HG03103 (cell line): Measurements from ENCODE around the gene RPTOR.

Source experiments
- ATAC-seq: cut with Tn5 transposase; IDR thresholded peaks from one replicate; pipeline ENCODE4 v1.9.1; 2021; ENCODE audit warnings: low read depth; ENCODE audit not compliant: unreplicated experiment

RPTOR gene

GRCh38 chr17:80705988-80706387, 161.3 kb downstream of the RPTOR start:
- ATAC-seq = no peak

DNA sequence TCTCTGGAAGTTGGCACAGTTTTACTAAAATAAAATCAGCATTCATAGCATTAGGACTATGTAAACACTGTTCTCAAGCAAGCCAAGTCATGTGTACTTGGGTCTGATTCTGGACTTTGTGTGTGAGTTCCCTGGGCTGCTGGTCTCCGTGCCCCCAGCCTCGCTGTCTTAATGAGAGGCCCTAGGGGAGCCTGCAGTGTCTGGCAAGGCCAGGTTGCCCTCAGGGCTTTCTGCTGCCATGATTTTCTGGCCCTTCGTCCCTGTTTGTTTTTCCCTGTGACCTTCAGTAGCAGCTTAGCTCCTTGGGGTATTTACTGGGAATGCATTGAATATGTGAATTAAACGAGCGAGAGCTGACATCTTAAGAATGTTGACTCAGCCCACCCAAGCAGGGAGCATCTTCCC, 161.8 kb downstream of the RPTOR start:
- ATAC-seq = no peak

- ATAC-seq = no peak
These were observed 163.8 kb downstream of the RPTOR start for GRCh38 chr17:80708480-80708879.

- ATAC-seq = no peak
These were observed 164.6 kb downstream of the RPTOR start for GRCh38 chr17:80709090-80709695.

- ATAC-seq = no peak
These were observed 166.2 kb downstream of the RPTOR start for GRCh38 chr17:80710714-80711302.

DNA sequence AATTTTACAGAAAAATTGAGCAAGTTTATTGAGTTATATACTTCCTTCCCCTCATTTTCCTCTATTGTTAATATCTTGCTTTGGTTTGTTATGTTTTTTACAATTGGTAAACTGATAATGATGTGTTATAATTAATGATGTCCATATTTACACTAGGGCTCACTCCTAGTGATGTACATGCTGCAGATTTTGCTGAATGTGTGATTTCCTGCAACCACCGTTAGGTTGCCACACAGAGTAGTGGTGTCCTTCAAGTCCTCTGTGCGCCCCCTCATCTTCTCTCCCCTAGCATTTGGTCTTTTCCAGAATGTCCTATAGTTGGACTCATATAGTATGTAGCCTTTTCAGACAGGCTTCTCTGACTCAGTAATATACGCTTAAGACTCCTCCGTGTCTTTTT, 167.5 kb downstream of the RPTOR start:
- ATAC-seq = no peak

DNA sequence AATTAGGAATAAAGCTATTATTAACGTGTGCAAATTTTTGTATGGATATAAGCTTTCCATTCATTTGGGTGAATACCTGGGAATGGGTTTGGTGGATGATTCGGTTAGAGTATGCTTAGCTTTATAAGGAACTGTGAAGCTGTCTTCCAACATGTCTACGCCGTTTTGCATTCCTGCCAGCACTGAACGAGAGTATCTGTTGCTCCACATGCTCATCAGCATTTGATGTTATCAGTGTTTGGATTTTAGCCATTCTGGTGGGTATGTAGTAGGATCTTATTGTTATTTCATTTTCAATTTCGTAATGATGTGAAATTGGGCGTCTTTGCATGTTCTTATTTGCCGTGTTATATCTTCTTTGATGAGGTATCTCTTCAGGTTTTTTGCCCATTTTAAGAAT, 168.0 kb downstream of the RPTOR start:
- no peak for ATAC-seq

DNA sequence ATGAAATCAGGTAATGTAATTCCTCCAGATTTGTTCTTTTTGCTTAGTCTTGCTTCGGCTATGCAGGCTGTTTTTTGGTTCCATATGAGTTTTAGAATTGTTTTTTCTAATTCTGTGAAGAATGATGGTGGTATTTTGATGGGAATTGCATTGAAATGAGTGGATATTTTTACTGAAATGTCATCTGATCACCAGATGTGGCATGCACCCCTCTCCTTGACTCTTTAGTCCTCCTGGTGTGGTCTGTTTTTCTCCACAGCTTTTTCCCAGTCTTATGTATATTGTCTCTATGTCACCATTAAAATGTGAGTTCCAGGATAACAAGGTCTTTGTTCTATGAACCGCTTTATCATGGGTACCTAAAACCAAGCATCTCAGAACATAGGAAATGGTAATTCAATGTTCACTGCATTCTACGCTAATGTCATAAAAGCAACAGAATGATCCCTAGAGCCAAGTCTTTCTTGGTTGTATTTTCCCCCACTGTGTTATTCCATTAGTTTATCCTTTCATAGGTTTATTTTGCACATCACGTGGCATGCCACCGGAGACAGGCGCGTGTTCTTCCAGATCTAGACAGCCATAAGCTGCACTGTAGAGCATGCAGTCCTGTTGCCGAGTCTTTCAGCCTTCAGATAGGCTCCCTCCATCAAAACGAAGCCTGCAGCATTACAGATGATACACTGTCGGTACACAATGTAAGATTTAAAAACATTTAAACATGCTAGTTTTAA, 172.5 kb downstream of the RPTOR start:
- no peak for ATAC-seq

DNA sequence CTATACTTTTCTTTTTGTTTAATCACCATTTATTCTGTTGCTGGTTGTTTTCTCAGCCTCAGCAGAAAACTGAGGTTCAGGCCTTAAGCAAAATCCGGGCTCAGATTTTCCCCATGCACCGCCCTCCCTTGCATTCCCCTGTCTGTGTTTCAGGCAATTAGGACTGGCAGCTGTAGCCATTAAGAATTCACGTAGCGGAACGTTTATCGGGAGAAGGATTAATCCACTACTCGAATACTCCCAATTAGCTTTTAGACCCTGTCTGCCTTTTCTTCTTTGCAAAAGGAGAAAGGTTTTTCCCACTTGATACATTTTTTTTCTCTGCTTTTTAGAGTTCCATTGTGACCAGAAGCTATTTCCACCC, 173.1 kb downstream of the RPTOR start:
- no peak for ATAC-seq

- ATAC-seq = no peak
These were observed 173.8 kb downstream of the RPTOR start for GRCh38 chr17:80718428-80718827.

GRCh38 chr17:80719449-80719848, 174.8 kb downstream of the RPTOR start:
- no peak for ATAC-seq

DNA sequence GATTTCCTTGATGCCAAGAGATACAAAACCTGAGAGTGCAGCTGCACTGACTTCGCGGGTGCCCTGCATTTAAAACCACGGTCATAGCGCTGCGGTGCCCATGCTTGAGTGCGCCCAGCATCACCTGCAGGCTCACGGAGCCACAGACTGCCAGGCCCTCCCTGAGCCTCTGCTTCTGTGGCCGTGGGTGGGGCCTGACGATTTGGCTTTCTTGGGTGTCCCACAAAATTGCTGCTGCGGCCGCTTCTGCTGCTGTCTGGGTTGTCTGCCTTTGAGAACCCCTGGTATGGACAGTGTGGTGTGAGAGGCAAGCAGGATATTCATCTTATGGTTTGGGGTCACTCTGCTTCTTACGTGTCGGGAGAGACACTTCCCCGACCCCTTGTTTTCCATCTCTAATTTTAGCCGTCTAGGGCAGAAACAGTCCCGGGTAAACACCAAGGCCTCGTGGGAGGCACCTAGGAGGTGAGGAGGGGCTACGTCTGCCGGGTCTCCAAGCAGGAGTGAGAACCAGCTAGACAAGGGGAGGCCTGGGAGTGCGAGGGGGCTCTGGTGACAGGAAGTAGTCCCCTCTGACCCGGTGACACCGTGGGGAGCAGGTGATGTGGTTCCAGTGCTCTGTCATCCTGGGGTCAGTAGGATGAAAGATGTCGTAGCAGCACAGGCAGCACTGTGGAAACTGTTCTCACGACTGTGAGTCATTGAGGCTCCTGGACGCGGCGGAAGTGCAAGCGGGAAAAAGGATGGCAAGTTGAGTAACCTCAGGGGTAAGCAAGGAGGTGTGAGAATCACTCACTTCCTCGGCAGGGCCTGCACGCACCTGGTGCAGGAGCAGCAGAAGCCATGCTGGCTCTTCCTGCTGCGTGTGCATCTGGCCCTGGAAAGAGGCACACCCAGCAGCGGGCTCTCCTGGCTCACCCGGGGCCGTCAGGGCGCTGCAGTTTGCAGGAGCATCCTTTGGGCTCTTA, 176.3 kb downstream of the RPTOR start:
- no peak for ATAC-seq

- no peak for ATAC-seq
These were observed 178.0 kb downstream of the RPTOR start for GRCh38 chr17:80722661-80723060.

DNA sequence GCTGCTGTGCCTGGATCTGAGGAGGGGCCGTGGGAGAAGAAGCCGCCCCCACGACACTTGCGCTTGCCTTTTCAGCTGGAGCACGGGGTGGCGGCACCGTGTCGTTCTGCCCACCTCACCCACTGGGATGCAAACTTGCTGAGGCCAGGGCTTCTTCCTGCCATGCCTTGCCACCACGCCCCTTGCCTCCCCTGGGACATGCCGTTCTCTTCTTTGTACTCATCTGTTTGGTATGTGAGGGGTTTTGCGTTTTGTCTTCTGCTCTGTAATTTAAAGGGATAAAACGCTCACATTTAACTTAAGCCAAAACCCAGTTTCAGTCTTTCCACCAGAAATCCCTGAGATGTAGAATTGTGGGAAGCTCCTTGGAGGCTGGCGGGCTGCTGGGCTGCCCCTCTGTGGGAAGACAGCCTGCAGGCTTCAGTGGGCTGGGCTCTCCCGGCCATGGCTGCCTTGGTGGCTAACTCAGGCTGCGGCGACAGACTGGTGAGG, 180.2 kb downstream of the RPTOR start:
- ATAC-seq = no peak

DNA sequence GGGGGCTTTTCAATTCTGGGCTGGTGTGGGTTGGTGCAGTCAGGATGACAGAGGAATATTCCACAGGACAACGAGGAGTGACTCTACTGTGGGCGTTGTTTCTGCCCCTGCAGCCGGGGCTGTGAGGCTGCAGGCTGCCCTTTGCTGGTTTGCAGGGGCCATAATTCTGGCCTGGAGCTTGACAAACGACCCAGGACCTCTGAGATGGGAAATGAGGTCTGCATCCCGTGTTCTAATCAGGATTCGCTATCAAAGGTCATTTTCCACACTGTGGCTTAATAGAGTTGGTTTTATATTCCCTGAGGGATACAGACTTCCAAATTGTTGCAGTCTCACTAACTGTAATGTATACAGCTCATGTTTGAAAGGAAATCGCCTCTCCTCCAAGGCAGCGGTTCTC, 180.9 kb downstream of the RPTOR start:
- no peak for ATAC-seq

DNA sequence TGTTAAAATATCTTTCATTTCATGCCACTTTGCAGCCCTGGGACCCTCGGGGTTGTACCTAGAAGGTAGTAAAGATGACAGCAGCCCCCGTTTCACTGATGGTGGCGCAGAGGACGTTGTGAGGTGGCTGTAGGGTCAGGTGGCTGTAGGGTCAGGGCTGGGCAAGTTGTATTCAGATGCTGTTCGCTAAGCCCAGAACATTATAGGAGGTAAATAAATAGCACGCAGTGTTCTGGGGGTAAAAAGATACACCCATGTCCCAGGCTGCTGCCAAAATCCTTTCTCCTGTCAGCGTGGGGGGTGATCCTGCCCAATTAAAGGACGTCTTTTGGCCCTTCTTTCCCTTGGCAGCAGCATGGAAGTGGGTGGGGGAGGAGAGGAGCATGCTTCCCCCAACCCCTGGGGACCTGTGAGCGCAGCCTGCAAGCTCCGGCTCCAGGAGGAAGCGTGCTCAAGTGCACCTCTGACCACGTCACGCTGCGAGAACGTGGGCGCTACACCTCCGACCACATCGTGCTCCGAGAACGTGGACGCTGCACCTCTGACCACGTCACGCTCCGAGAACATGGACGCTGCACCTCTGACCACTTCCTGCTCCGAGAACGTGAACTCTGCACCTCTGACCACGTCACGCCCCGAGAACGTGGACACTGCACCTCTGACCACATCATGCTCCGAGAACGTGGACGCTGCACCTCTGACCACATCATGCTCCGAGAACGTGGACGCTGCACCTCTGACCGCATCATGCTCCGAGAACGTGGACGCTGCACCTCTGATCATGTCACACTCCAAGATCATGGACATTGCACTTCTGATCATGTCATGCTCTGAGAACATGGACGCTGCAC, 182.1 kb downstream of the RPTOR start:
- ATAC-seq = no peak

DNA sequence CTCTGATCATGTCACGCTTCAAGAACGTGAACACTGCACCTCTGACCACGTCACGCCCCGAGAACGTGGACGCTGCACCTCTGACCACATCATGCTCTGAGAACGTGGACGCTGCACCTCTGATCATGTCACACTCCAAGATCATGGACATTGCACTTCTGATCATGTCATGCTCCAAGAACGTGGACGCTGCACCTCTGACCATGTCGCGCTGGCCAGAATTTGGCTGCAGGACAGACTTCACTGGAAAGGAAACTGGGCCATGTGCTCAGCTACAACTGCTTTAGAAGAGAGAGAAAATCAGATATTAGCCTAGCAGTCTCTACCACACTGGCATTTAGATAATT, 182.7 kb downstream of the RPTOR start:
- ATAC-seq = no peak

DNA sequence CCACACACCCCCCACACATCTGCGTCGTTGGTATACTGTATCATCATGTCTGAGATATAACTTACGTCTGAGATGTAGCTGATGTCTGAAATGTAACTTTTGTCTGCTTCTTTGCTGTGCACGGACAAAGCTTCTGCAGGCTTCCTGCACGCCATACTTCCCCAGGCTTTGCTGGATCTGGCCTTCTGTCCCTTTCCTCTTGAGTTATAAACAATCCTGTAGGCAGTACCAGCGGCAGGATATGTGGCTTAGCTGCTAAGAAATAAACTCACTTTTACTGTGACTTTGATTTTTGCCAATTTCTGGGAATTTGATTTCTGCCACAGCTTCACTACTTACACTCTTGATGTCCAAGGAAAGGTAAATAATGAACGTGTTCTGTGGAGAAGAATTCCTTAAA, 184.4 kb downstream of the RPTOR start:
- no peak for ATAC-seq

GRCh38 chr17:80729761-80730160, 185.1 kb downstream of the RPTOR start:
- ATAC-seq = no peak

DNA sequence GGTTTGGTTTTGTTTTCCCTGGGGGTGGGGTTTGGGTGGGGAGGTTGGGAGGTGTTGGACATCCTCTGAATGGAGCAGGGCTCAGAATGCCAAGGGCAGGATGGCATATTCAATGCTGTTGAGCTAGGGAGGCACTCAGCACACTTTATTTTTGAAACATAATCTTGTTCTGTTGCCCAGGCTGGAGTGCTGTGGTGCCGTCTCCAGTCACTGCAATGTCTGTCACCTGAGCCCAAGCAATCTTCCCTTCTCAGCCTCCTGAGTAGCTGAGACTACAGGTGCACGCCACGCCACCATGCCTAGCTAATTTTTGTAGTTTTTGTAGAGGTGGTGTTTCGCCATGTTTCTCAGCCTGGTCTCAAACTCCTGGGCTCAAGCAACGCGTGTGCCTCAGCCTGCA, 186.1 kb downstream of the RPTOR start:
- ATAC-seq = no peak
